Suprapubic skin (tissue), 4 donors: ENCODE measurements around the gene OR2M7. TPM values are rescaled to one million over a fixed set of nuclear protein-coding genes. Genes with fewer than 3 reads are reported as not detected.
"Not testable (repeated sequence)": the region's sequence is repeated elsewhere in the genome, so short reads cannot be mapped to it uniquely, and the experiment has no call there.

ENCODE experiments used
- DNase-seq, 2 donors: peaks; one replicate each; pipeline ENCODE4 v3.0.0-alpha.2; 2019; ENCODE audit warnings: low spot score in 2 of 2
- H3K27ac ChIP-seq: fragments of 200-600 bp; sonication (generic); one replicate; pipeline ENCODE4 v1.5.1; 2019
- H3K27me3 ChIP-seq: fragments of 200-600 bp; sonication (generic); one replicate; pipeline ENCODE4 v1.5.1; 2019
- H3K36me3 ChIP-seq: fragments of 200-600 bp; sonication (generic); one replicate; pipeline ENCODE4 v1.5.1; 2019
- H3K4me1 ChIP-seq: fragments of 200-600 bp; sonication (generic); one replicate; pipeline ENCODE4 v1.5.1; 2019
- H3K4me3 ChIP-seq: fragments of 200-600 bp; sonication (generic); one replicate; pipeline ENCODE4 v1.5.1; 2019; ENCODE audit warnings: mild to moderate bottlenecking
- H3K9me3 ChIP-seq: fragments of 200-600 bp; sonication (generic); one replicate; pipeline ENCODE4 v1.5.1; 2019
- EP300 ChIP-seq: sonication (generic); formaldehyde crosslinking; IDR thresholded peaks from one replicate; pipeline ENCODE4 v1.6.1; 2017; ENCODE audit warnings: antibody characterized with exemption
- POLR2A ChIP-seq, 2 donors: fragments of 450-650 bp; IDR thresholded peaks; one replicate each; pipeline ENCODE4 v1.6.1; 2017; ENCODE audit warnings: antibody characterized with exemption in 2 of 2, mild to moderate bottlenecking in 2 of 2, moderate library complexity in 2 of 2
- POLR2AphosphoS5 ChIP-seq, 3 donors: sonication (generic); formaldehyde crosslinking; IDR thresholded peaks; one replicate each; pipeline ENCODE4 v1.6.1; 2017; ENCODE audit warnings: antibody characterized with exemption in 3 of 3
- WGBS: methylation state at CpG from one replicate; pipeline ENCODE4 v1.1.5; 2018; 5-methylcytosine and 5-hydroxymethylcytosine counted together
- total RNA-seq, 4 donors: library from RNA; depleted of rRNA; stranded (reverse); fragments of >200 nt; gene quantifications; one replicate each; pipeline ENCODE4 v1.1.0, GENCODE V29; 2016
- TF ChIP-seq, protein P1 (sequence below), 2 donors: fragments of 200-600 bp in 1 of 2; fragments of 450-650 bp in 1 of 2; sonication (generic) in 1 of 2; IDR thresholded peaks; one replicate each; pipeline ENCODE4 v1.5.1; 2016 to 2019; ENCODE audit warnings: antibody characterized with exemption in 2 of 2, mild to moderate bottlenecking in 1 of 2, moderate library complexity in 1 of 2

The OR2M7 gene
- total RNA-seq, 4 donors from 2014 or later = not detected

GRCh38 chr1:248359415-248359814 lies 35.0 kb upstream of the OR2M7 start:
- 81% methylated on average over 3 of the region's 3 CpGs for WGBS
- H3K9me3 ChIP-seq = no peaks in the 10 kb centered on the region
- TF ChIP-seq EP300 (no peak), POLR2AphosphoS5 (IDR thresholded peaks at IDR 0.05) (no peak), POLR2A (IDR thresholded peaks at IDR 0.05) (no peak)
- TF ChIP-seq, protein P1, sequence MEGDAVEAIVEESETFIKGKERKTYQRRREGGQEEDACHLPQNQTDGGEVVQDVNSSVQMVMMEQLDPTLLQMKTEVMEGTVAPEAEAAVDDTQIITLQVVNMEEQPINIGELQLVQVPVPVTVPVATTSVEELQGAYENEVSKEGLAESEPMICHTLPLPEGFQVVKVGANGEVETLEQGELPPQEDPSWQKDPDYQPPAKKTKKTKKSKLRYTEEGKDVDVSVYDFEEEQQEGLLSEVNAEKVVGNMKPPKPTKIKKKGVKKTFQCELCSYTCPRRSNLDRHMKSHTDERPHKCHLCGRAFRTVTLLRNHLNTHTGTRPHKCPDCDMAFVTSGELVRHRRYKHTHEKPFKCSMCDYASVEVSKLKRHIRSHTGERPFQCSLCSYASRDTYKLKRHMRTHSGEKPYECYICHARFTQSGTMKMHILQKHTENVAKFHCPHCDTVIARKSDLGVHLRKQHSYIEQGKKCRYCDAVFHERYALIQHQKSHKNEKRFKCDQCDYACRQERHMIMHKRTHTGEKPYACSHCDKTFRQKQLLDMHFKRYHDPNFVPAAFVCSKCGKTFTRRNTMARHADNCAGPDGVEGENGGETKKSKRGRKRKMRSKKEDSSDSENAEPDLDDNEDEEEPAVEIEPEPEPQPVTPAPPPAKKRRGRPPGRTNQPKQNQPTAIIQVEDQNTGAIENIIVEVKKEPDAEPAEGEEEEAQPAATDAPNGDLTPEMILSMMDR (IDR thresholded peaks at IDR 0.05) = no peak

DNA sequence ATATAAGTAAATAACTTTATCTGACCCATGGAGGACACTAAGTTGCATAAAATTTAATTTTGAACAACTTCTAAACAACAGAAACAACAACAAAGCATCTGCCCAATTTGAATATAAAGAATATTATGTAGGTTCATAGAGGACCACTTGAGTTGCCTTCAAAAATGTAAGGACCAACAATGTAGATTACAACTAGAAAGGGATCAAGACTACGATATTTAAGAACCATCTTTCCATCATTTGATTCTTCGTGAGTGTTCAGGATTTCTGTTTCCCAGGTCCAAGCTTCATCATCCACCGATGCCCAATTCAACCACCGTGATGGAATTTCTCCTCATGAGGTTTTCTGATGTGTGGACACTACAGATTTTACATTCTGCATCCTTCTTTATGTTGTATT lies 24.1 kb upstream of the OR2M7 start, which contains the start of gene OR14C36:
Gene OR14C36 (plus strand): TSS at position 301 of the 400 bp plus-strand sequence. CDS start 0 bp downstream, at position 301.
- no peak within 1 kb of the TSS for H3K4me3 ChIP-seq
- H3K9me3 ChIP-seq = no peaks in the 10 kb centered on the region
- DNase-seq = no peak
- no peak for TF ChIP-seq POLR2AphosphoS5 (IDR thresholded peaks at IDR 0.05)
- TF ChIP-seq, protein P1 (IDR thresholded peaks at IDR 0.05) = no peak
- TF ChIP-seq EP300 = no peak
- no peak for TF ChIP-seq POLR2A (IDR thresholded peaks at IDR 0.05)
- H3K27ac ChIP-seq = no peak within 1 kb of the TSS
- H3K27me3 ChIP-seq = no peaks in the 10 kb centered on the region
- H3K36me3 ChIP-seq = no peaks in the 10 kb centered on the region
- WGBS = 69% methylated on average over 4 of the region's 4 CpGs
- H3K4me1 ChIP-seq = no peaks in the 10 kb centered on the region

More at GRCh38 chr1:248359415-248359814, 35.0 kb upstream of the OR2M7 start:
- DNase-seq = no peak
- Histone ChIP-seq H3K27ac (no peak overlapping the region), H3K4me1 (no peaks in the 10 kb centered on the region), H3K4me3 (no peak overlapping the region), H3K27me3 (no peaks in the 10 kb centered on the region), H3K36me3 (no peaks in the 10 kb centered on the region)

DNA sequence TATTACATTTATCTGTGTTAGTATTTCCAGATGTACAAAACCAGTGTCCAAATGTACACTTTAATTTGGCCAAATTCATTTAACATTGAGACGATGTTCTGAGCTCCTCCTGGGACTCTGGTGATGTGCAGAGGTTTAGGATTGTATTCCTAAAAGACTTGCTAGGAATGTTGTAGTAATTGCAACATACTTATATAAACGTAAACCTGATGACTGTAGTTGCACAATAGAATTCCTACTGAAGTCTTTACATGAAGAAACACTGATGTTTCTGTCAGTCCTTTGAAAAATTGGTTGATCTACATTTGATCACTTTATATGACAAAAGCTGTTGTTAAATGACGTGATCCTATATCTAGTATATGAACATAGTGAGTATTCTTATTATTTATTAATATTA lies 19.1 kb upstream of the OR2M7 start:
- H3K4me1 ChIP-seq = no peaks in the 10 kb centered on the region
- no peaks in the 10 kb centered on the region for H3K9me3 ChIP-seq
- no peaks in the 10 kb centered on the region for H3K36me3 ChIP-seq
- WGBS = 49% methylated on average over 3 of the region's 3 CpGs
- TF ChIP-seq EP300 (no peak), POLR2A (IDR thresholded peaks at IDR 0.05) (no peak), POLR2AphosphoS5 (IDR thresholded peaks at IDR 0.05) (no peak)
- TF ChIP-seq, protein P1 (IDR thresholded peaks at IDR 0.05) = no peak
- no peaks in the 10 kb centered on the region for H3K27me3 ChIP-seq
- H3K4me3 ChIP-seq = no peak overlapping the region
- H3K27ac ChIP-seq = no peak overlapping the region
- DNase-seq = no peak

DNA sequence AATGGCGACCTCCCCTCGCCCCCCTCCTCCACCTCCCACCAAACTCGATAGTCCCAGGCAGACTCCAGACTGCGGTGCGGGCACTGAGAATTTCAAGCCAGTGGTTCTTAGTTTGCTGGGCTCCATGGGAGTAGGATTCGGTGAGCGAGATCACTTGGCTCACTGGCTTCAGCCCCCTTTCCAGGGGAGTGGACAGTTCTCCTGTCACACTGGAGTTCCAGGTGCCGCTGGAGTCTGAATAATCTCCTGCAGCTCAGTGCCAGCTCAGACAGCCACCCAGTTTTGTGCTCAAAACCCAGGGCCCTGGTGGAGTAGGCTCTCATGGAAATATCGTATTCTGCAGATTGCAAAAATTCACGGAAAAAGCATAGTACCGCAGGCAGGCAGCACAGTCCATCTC lies 7.6 kb downstream of the OR2M7 start:
- Histone ChIP-seq H3K36me3 (no peaks in the 10 kb centered on the region), H3K27me3 (no peaks in the 10 kb centered on the region), H3K27ac (no peak overlapping the region), H3K4me1 (no peaks in the 10 kb centered on the region), H3K4me3 (no peak overlapping the region), H3K9me3 (no peaks in the 10 kb centered on the region)
- DNase-seq = no peak
- 86% methylated on average over 6 of the region's 11 CpGs for WGBS
- TF ChIP-seq POLR2A (IDR thresholded peaks at IDR 0.05) (no peak), POLR2AphosphoS5 (IDR thresholded peaks at IDR 0.05) (no peak), EP300 (no peak)
- TF ChIP-seq, protein P1 (IDR thresholded peaks at IDR 0.05) = no peak

GRCh38 chr1:248306740-248307139 lies 17.6 kb downstream of the OR2M7 start:
- H3K9me3 ChIP-seq, H3K36me3 ChIP-seq, DNase-seq, H3K27me3 ChIP-seq, H3K4me1 ChIP-seq, H3K4me3 ChIP-seq, H3K27ac ChIP-seq: not testable (repeated sequence)
- 74% methylated on average over 11 of the region's 15 CpGs for WGBS

- 92% methylated on average over 17 of the region's 19 CpGs for WGBS
- Histone ChIP-seq H3K27ac (no peak overlapping the region), H3K4me1 (no peaks in the 10 kb centered on the region), H3K4me3 (no peak overlapping the region), H3K27me3 (no peaks in the 10 kb centered on the region), H3K9me3 (no peaks in the 10 kb centered on the region), H3K36me3 (no peaks in the 10 kb centered on the region)
- TF ChIP-seq EP300 = no peak
- DNase-seq = no peak
Observed at GRCh38 chr1:248306103-248306502, 18.3 kb downstream of the OR2M7 start.

DNA sequence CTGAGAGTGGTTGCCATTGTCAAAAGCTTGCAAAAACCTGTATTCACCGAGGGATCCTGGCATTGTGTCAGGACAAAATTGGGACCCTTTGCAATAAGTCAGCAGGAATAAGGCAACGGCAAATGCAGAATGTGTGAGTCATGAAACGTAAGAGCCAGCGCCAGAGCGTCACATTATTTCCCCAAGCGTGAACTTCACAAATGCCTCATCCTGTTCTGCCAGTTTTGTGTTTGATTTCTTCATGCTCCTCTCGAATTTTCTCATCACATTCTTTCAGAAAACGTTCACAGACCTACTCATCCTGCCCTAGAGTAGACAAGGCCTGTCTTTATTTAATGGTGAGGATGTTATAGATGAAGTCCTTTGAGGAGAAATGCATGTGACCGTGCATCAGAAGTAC lies 18.7 kb downstream of the OR2M7 start:
- H3K27ac ChIP-seq, H3K27me3 ChIP-seq, H3K36me3 ChIP-seq, H3K9me3 ChIP-seq, DNase-seq, H3K4me1 ChIP-seq, H3K4me3 ChIP-seq: not testable (repeated sequence)
- 64% methylated on average over 8 of the region's 9 CpGs for WGBS
